Renal pelvis (tissue), 4 donors: ENCODE measurements around the gene DCDC2C. TPM values are rescaled to one million over a fixed set of nuclear protein-coding genes. Genes with fewer than 3 reads are reported as not detected.

ENCODE experiments used
- DNase-seq: peaks from one replicate; pipeline ENCODE4 v3.0.0-alpha.2; 2013
- polyA plus RNA-seq, 3 donors: library from polyadenylated mRNA; unstranded; fragments of 120-200 nt; gene quantifications; one replicate each; pipeline ENCODE4 v1.2.1, GENCODE V29; 2013; ENCODE audit not compliant: insufficient read length in 3 of 3

DCDC2C gene
- polyA plus RNA-seq, 3 donors = 0.50 TPM; not detected in 2

- DNase-seq = no peak
Observed at GRCh38 chr2:3895021-3895420, 191.6 kb downstream of the DCDC2C start.

Other genes starting within 250 kb of the DCDC2C start
- gene ADI1, start 184.0 kb upstream of the DCDC2C start, polyA plus RNA-seq = 10 to 100 TPM; 70.3 to 77.0 (median 76.4) TPM
- gene RNASEH1, start 145.2 kb upstream of the DCDC2C start, polyA plus RNA-seq = 10 to 100 TPM; 18.6 to 20.6 (median 19.8) TPM
- 1,000 to 10,000 TPM; 1,593 to 1,802 (median 1,659) TPM for gene RPS7, start 128.3 kb upstream of the DCDC2C start, polyA plus RNA-seq
- gene COLEC11, start 108.5 kb upstream of the DCDC2C start, polyA plus RNA-seq = 1 to 10 TPM; 2.4 to 6.5 (median 2.7) TPM
- not detected for gene ALLC, start 45.4 kb upstream of the DCDC2C start, polyA plus RNA-seq